Neural progenitor cell (in vitro differentiated cells): ENCODE measurements around the gene PRKCA.
"Not testable (repeated sequence)": the region's sequence is repeated elsewhere in the genome, so short reads cannot be mapped to it uniquely, and the experiment has no call there.

Source experiments
- EZH2 ChIP-seq: fragments of 200-600 bp; sonication (generic); IDR thresholded peaks from 2 replicates; pipeline ENCODE4 v1.6.1; 2017; ENCODE audit warnings: antibody characterized with exemption, mild to moderate bottlenecking, moderate library complexity
- TF ChIP-seq, protein P1 (sequence below): fragments of 200-600 bp; sonication (generic); IDR thresholded peaks from 2 replicates; pipeline ENCODE4 v1.5.1; 2017; ENCODE audit warnings: antibody characterized with exemption, mild to moderate bottlenecking

GRCh38 chr17:66725438-66725837, 423.0 kb downstream of the PRKCA start:
- TF ChIP-seq, protein P1, sequence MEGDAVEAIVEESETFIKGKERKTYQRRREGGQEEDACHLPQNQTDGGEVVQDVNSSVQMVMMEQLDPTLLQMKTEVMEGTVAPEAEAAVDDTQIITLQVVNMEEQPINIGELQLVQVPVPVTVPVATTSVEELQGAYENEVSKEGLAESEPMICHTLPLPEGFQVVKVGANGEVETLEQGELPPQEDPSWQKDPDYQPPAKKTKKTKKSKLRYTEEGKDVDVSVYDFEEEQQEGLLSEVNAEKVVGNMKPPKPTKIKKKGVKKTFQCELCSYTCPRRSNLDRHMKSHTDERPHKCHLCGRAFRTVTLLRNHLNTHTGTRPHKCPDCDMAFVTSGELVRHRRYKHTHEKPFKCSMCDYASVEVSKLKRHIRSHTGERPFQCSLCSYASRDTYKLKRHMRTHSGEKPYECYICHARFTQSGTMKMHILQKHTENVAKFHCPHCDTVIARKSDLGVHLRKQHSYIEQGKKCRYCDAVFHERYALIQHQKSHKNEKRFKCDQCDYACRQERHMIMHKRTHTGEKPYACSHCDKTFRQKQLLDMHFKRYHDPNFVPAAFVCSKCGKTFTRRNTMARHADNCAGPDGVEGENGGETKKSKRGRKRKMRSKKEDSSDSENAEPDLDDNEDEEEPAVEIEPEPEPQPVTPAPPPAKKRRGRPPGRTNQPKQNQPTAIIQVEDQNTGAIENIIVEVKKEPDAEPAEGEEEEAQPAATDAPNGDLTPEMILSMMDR = not testable (repeated sequence)
- not testable (repeated sequence) for TF ChIP-seq EZH2
